GM15510 (cell line): ENCODE results near the gene TUSC2.

ENCODE experiments used
- POLR2A ChIP-seq: IDR thresholded peaks from 3 replicates; pipeline ENCODE4 v1.6.1; 2011; ENCODE audit warnings: borderline replicate concordance; ENCODE audit not compliant: insufficient read length; ENCODE audit errors: extremely low read depth

Gene TUSC2

DNA sequence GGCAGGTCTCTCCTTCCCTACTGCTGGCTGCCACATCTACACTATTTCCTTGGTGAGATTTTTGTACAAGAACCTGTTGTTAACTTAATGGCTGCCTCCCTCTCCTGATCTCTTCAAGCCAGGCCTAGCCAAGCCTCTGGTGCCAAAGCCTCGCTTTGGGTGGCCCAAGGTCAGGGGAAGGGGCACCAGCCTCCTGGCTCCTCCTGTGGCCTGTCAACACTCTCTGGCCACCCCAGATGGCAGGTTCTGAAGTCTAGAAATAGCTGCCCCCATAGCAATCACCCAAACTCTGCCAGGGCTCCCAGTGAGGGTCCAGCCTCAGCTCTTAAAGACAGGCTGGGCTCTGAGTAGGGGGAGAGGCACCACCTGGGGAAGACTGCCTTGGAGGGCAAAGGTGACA, 40.8 kb downstream of the TUSC2 start:
- no peak for TF ChIP-seq POLR2A

GRCh38 chr3:50286322-50287227, 41.4 kb downstream of the TUSC2 start:
- no peak for TF ChIP-seq POLR2A

DNA sequence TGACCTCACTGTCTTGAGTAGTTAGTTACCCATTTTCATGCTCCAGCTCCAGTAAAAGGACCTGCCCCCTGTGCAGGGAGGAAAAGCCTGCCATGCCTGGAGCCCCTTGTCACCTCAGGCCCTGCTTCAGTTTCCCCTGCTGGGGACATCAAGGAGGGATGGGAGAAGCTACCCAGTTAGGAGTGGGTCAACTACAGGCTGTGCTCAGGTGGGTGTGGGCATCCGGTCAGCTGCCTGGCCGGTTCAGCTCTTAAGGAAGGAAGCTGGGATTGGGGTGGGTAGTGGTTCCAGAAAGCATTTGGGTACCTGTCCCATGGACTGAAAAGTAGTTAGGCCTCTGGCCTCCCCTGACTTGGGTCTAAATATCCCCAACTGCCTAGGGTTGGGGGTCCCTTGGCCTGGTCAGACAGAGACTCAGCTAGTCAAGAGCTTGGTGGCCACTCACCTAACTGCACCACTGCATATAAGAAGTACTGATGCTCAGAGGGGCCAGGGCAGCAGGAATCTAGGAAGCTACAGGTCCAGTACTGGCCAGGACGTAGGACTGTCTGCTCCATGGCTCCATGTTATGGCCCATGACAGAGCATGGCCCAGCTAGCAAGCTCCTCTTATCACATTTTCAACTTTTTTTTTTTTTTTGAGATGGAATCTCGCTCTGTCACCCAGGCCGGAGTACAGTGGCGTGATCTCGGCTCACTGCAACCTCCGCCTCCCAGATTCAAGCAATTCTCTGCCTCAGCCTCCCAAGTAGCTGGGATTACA, 48.6 kb downstream of the TUSC2 start:
- no peak for TF ChIP-seq POLR2A

- TF ChIP-seq POLR2A = no peak
Measured at GRCh38 chr3:50278880-50279224, 49.2 kb downstream of the TUSC2 start, which contains the start of gene LSMEM2. Gene LSMEM2, plus strand, starts transcription at chr3:50279087. Its CDS starts 27 bp downstream, at chr3:50279114.

DNA sequence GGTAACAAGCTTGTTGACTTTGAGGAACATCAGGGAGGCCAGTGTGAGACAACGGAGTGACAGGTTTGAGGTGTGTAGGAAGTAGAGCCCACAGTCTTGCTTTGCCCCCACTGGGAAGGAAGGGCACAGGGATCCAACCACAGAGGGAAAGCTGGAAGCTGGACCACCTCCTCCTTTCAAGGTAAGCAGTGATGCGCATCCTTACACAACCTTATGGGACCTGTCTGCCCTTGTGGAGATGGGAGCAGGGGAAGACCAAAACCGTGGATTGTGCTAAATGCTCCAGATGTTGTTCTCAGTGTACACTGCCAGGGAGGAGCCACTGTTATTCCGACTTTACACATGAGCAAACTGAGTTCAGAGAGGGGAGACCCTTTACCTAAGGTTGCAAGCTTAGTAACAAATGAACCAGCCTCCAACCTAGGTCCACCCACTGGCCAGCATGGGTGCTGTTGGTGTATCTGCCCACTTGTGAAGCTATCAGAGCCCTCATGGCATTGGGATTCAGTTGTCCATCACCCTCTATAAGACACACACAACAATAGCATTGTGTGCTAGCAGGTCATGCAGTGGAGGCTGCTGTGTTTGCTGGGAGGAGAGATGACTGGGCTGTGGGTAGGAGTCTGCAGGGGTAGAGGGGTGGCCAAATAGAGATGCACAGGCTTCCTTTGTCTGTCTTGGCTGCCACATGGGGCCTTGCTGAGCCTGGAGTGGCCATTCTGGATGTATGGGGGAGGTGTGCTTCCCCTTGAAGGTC, 49.7 kb downstream of the TUSC2 start:
- no peak for TF ChIP-seq POLR2A

DNA sequence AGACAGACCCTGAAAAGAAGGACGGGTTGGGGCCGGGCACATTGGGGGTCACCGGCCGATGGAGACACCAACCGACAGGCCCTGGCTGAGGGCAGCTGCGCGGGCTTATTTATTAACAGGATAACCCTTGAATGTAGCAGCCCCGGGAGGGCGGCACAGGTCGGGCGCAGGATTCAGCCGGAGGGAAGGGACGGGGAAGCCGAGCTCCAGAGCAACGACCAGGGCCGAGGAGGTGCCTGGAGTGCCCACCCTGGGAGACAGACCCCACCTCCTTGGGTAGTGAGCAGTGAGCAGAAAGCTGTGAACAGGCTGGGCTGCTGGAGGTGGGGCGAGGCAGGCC, 51.3 kb downstream of the TUSC2 start:
- no peak for TF ChIP-seq POLR2A

DNA sequence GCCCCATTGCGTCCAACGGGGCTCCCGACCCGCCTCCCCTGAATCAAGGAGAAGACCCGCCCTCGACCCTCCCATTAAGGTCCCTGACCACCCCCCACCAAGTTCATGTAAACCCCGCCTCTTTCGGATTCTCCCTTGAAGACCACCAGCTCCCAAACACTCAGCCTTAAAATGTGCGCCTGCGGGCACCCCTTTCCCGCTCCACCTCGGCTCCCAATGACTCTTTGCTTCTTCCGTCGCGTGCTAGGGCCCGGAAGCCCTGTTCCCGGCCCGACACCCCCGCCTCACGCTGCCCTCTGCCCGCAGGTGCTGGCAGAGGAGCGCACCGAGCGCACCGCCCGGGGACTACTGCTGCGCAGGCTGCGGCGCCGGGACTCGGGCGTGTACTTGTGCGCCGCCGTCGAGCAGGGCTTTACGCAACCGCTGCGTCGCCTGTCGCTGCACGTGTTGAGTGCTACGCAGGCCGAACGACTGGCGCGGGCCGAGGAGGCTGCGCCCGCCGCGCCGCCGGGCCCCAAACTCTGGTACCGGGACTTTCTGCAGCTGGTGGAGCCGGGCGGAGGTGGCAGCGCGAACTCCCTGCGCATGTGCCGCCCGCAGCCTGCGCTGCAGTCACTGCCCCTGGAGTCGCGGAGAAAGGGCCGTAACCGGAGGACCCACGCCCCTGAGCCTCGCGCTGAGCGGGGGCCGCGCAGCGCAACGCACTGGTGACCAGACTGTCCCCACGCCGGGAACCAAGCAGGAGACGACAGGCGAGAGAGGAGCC, 51.8 kb downstream of the TUSC2 start:
- no peak for TF ChIP-seq POLR2A

DNA sequence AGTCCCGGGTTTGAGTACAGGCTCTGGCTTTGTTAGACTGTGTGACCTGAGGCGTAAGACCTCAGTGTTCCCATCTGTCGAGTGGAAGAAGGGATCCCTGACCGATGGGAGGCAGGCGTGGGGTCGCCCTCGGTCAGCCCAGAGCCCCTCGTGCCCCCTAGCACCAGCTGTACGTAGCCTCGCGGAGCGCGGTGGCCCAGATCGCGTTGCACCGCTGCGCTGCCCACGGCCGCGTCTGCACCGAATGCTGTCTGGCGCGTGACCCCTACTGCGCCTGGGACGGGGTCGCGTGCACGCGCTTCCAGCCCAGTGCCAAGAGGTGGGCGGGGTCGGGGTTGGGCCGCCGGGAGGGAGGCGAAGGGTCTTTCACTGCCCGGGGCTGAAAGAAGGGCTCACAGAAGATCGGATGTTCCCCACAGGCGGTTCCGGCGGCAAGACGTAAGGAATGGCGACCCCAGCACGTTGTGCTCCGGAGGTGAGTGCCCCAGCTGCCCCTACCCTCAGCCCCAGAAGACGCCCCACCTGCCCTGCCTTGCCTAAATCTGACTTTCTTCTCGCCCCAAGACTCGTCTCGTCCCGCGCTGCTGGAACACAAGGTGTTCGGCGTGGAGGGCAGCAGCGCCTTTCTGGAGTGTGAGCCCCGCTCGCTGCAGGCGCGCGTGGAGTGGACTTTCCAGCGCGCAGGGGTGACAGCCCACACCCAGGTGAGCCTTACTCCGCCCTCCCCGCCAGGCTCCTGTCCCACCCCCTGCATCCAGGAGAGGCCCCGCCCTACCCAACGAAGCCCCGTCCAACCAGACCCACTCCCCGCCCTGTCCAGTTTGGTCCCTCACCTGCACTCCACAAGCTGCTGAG, 52.7 kb downstream of the TUSC2 start:
- no peak for TF ChIP-seq POLR2A
